Kidney (tissue), 14 donors: ENCODE data around the gene AFF3. TPM values are rescaled to one million over a fixed set of nuclear protein-coding genes. Genes with fewer than 3 reads are reported as not detected.

Experiments used
- DNase-seq, 5 donors: peaks; one replicate each; pipeline ENCODE4 v3.0.0-alpha.2; 2013 to 2020
- FAIRE-seq: peaks from 2 replicates; lab custom pipeline; 2012; peaks lifted over from hg19 to GRCh38; lab: Jason Lieb, UNC
- H3K27ac ChIP-seq, 2 donors: one replicate each; pipeline ENCODE4 v1.7.0; 2013; ENCODE audit warnings: low read depth in 2 of 2, low read length in 2 of 2, inconsistent platforms in 1 of 2
- H3K27me3 ChIP-seq: one replicate; pipeline ENCODE4 v1.7.1; 2013; ENCODE audit warnings: low read length, inconsistent platforms; ENCODE audit not compliant: control insufficient read depth, insufficient read depth
- H3K36me3 ChIP-seq, 3 donors: one replicate each; pipeline versions ENCODE4 v1.7.0 to v1.7.1; 2013; ENCODE audit warnings: low read length in 3 of 3, control low read depth in 1 of 3, inconsistent platforms in 1 of 3; ENCODE audit not compliant: insufficient read depth in 3 of 3, control insufficient read depth in 2 of 3
- H3K4me1 ChIP-seq, 3 donors: one replicate each; pipeline versions ENCODE4 v1.7.0 to v1.7.1; 2013; ENCODE audit warnings: low read length in 3 of 3, inconsistent platforms in 1 of 3, low read depth in 1 of 3; ENCODE audit not compliant: control insufficient read depth in 2 of 3, insufficient read depth in 2 of 3
- H3K4me3 ChIP-seq, 3 donors: one replicate each; pipeline versions ENCODE4 v1.7.0 to v1.8.1; 2013; ENCODE audit warnings: low read length in 3 of 3, control low read depth in 1 of 3, inconsistent platforms in 1 of 3
- H3K9ac ChIP-seq, 3 donors: one replicate each; pipeline versions ENCODE4 v1.7.0 to v1.7.1; 2013; ENCODE audit warnings: low read length in 3 of 3, control low read depth in 1 of 3, inconsistent platforms in 1 of 3
- H3K9me3 ChIP-seq, 3 donors: one replicate each; pipeline versions ENCODE4 v1.7.0 to v1.7.1; 2013; ENCODE audit warnings: low read length in 3 of 3, control low read depth in 1 of 3, inconsistent platforms in 1 of 3; ENCODE audit not compliant: control insufficient read depth in 2 of 3, insufficient read depth in 1 of 3
- CTCF ChIP-seq: IDR thresholded peaks from 3 replicates; pipeline ENCODE4 v1.5.1; 2012; ENCODE audit warnings: mild to moderate bottlenecking, moderate library complexity, borderline replicate concordance; ENCODE audit not compliant: insufficient read depth; ENCODE audit errors: extremely low read depth
- intact Hi-C: fragments of 100-400 bp; cut with DNase I; formaldehyde crosslinking; loops from one replicate; pipeline ENCODE4 v1.11.1; 2022
- polyA plus RNA-seq: library from polyadenylated mRNA; stranded (reverse); fragments of 350-450 nt; fragmentation: Illumina TruSeq; extraction: RNeasy Lipid Tissue Mini Kit (QIAGEN cat#74804); gene quantifications from one replicate; pipeline ENCODE4 v1.2.3, GENCODE V29; 2014; ENCODE audit warnings: low read depth, low replicate concordance; ENCODE audit not compliant: insufficient read depth
- total RNA-seq: library from RNA; stranded (reverse); fragmentation: NEBNext Ultra II Directional; extraction: Animal tissue kit (Norgen Biotek cat#: 25700); gene quantifications from one replicate; pipeline ENCODE4 v1.2.1, GENCODE V29; 2021
- donor health status: control.
- donor health status: control.
- donor health status: control.
- donor health status: control.
- donor health status: control.
- donor health status: DM: yes; HTN: yes; CAD: no.
- donor health status: Normal renal cell carcinoma (clear cell type).

AFF3 gene
- total and polyA plus RNA-seq, 2 donors from 2014 or later = 0.65 to 11.0 TPM

GRCh38 chr2:100136310-100136709, 6.1 kb downstream of the AFF3 start:
- TF ChIP-seq CTCF = no peak
- intact Hi-C loops = no loop called here

GRCh38 chr2:100135415-100135814, 7.0 kb downstream of the AFF3 start:
- no peaks in the 10 kb centered on the region for H3K36me3 ChIP-seq
- H3K9me3 ChIP-seq = no peaks in the 10 kb centered on the region
- H3K27me3 ChIP-seq = no peaks in the 10 kb centered on the region
- H3K4me1 ChIP-seq = no peaks in the 10 kb centered on the region
- intact Hi-C loops = no loop called here
- DNase-seq (no peak), FAIRE-seq (no peak)
- H3K27ac ChIP-seq = no peak overlapping the region
- no peak for TF ChIP-seq CTCF
- H3K9ac ChIP-seq = no peak overlapping the region
- H3K4me3 ChIP-seq = no peak overlapping the region

More at GRCh38 chr2:100136310-100136709, 6.1 kb downstream of the AFF3 start:
- Histone ChIP-seq H3K36me3 (no peaks in the 10 kb centered on the region), H3K9ac (no peak overlapping the region), H3K9me3 (no peaks in the 10 kb centered on the region), H3K4me1 (no peaks in the 10 kb centered on the region), H3K4me3 (no peak overlapping the region), H3K27me3 (no peaks in the 10 kb centered on the region), H3K27ac (no peak overlapping the region)
- no peak for FAIRE-seq
- DNase-seq = no peak

GRCh38 chr2:100130595-100131391, 11.6 kb downstream of the AFF3 start:
- no peak overlapping the region for H3K9ac ChIP-seq
- TF ChIP-seq CTCF = no peak
- H3K4me3 ChIP-seq = no peak overlapping the region
- FAIRE-seq = no peak
- H3K27ac ChIP-seq = no peak overlapping the region
- no peaks in the 10 kb centered on the region for H3K9me3 ChIP-seq
- H3K4me1 ChIP-seq = no peaks in the 10 kb centered on the region
- intact Hi-C loops = no loop called here
- DNase-seq = no peak
- no peaks in the 10 kb centered on the region for H3K27me3 ChIP-seq
- no peaks in the 10 kb centered on the region for H3K36me3 ChIP-seq
